K562 (cell line): Measurements from ENCODE around the gene RPS19BP1. TPM values are rescaled to one million over a fixed set of nuclear protein-coding genes. Genes with fewer than 3 reads are reported as not detected.

ENCODE experiments used
- CCNT2 ChIP-seq: IDR thresholded peaks from 2 replicates; pipeline ENCODE4 v1.6.1; 2011; ENCODE audit warnings: borderline replicate concordance, low read depth, mild to moderate bottlenecking, moderate library complexity, mixed read lengths, low read length; ENCODE audit not compliant: insufficient read length; ENCODE audit errors: extremely low read depth
- ELK1 ChIP-seq: sonication (generic); formaldehyde crosslinking; IDR thresholded peaks from 2 replicates; pipeline ENCODE4 v1.8.1; 2022; ENCODE audit warnings: missing genetic modification reagents
- ERF ChIP-seq: fragments of 450-650 bp; formaldehyde crosslinking; IDR thresholded peaks from 2 replicates; pipeline ENCODE4 v1.4.0; 2020; ENCODE audit warnings: mild to moderate bottlenecking, mixed read lengths
- GMEB1 ChIP-seq: fragments of 250-450 bp; sonication (Bioruptor Pico); IDR thresholded peaks from 2 replicates; pipeline ENCODE4 v1.4.0; 2020; ENCODE audit warnings: mild to moderate bottlenecking
- MITF ChIP-seq: IDR thresholded peaks from 2 replicates; pipeline ENCODE4 v1.6.1; 2014; ENCODE audit warnings: antibody characterized with exemption
- NR3C1 ChIP-seq: sonication (generic); formaldehyde crosslinking; IDR thresholded peaks from 2 replicates; pipeline ENCODE4 v1.8.1; 2022; ENCODE audit warnings: missing genetic modification reagents
- PRPF4 ChIP-seq: fragments of 200-400 bp; formaldehyde crosslinking; IDR thresholded peaks from one replicate; pipeline ENCODE4 v1.6.1; 2017; ENCODE audit warnings: low read length, low read depth, mild to moderate bottlenecking; ENCODE audit not compliant: insufficient read depth, poor library complexity, severe bottlenecking
- RBM22 ChIP-seq: fragments of 200-400 bp; formaldehyde crosslinking; IDR thresholded peaks from 2 replicates; pipeline ENCODE4 v1.6.1; 2018; ENCODE audit warnings: low read length, low read depth; ENCODE audit not compliant: poor library complexity, severe bottlenecking
- TAF15 ChIP-seq: fragments of 200-400 bp; formaldehyde crosslinking; IDR thresholded peaks from 2 replicates; pipeline ENCODE4 v1.6.1; 2017; ENCODE audit warnings: mild to moderate bottlenecking, low read depth, low read length, moderate library complexity
- YY1 ChIP-seq, 3 experiments: IDR thresholded peaks; 2 replicates each; pipeline ENCODE4 v1.6.1; 2011; ENCODE audit warnings: low read length in 2 of 3, mild to moderate bottlenecking in 2 of 3, moderate library complexity in 2 of 3, borderline replicate concordance in 1 of 3, control low read depth in 1 of 3, low read depth in 1 of 3; ENCODE audit not compliant: insufficient read depth in 3 of 3, insufficient replicate concordance in 2 of 3, control insufficient read depth in 1 of 3, insufficient read length in 1 of 3; ENCODE audit errors: extremely low read depth in 1 of 3
- ZBTB7A ChIP-seq: IDR thresholded peaks from 2 replicates; pipeline ENCODE4 v1.6.1; 2011; ENCODE audit warnings: low read depth, mild to moderate bottlenecking, low read length, moderate library complexity, borderline replicate concordance; ENCODE audit not compliant: control insufficient read depth
- ZNF23 ChIP-seq: fragments of 250-450 bp; sonication (Bioruptor Pico); IDR thresholded peaks from 2 replicates; pipeline ENCODE4 v1.4.0; 2020; ENCODE audit warnings: mild to moderate bottlenecking
- ZNF41 ChIP-seq: fragments of 250-450 bp; sonication (Bioruptor Pico); conservative IDR thresholded peaks from 2 replicates; pipeline ENCODE4 v1.4.0; 2020; ENCODE audit warnings: mild to moderate bottlenecking
- ZNF586 ChIP-seq: fragments of 450-650 bp; formaldehyde crosslinking; conservative IDR thresholded peaks from 2 replicates; pipeline ENCODE4 v1.4.0; 2020; ENCODE audit warnings: mild to moderate bottlenecking, moderate library complexity
- ZNF717 ChIP-seq: fragments of 250-450 bp; sonication (Bioruptor Pico); IDR thresholded peaks from 2 replicates; pipeline ENCODE4 v1.5.0; 2021
- ZNF76 ChIP-seq: fragments of 250-450 bp; sonication (Bioruptor Pico); IDR thresholded peaks from 2 replicates; pipeline ENCODE4 v1.4.0; 2020; ENCODE audit warnings: mild to moderate bottlenecking, moderate library complexity, borderline replicate concordance
- ZNF764 ChIP-seq: fragments of 250-450 bp; sonication (Bioruptor Pico); IDR thresholded peaks from 2 replicates; pipeline ENCODE4 v1.4.0; 2020; ENCODE audit warnings: low read depth, mild to moderate bottlenecking, moderate library complexity
- polyA plus RNA-seq, 8 experiments: library from polyadenylated mRNA; depleted of rRNA in 4 of 8; stranded (reverse) in 5 of 8; unstranded in 3 of 8; fragments of >200 nt; fragmentation: Nextera tagmentation in 2 of 8; fragmentation: Illumina TruSeq in 1 of 8; extraction: Ambion mirVana in 2 of 8; extraction: Trizol in 1 of 8; gene quantifications; 2 replicates each; pipeline versions ENCODE4 v1.2.1 to v1.2.3, GENCODE V29; 2011 to 2014; ENCODE audit warnings: inconsistent platforms in 1 of 8, missing spikeins in 1 of 8
- total RNA-seq, 7 experiments: library from RNA; depleted of rRNA in 6 of 7; stranded (reverse); fragments of >200 nt in 6 of 7; fragmentation: Illumina TruSeq in 2 of 7; extraction: Trizol in 2 of 7; gene quantifications; 2 replicates each; pipeline versions ENCODE4 v1.2.1 to v1.2.3, GENCODE V29; 2011 to 2021; ENCODE audit warnings: low replicate concordance in 1 of 7
- TF ChIP-seq, protein P1 (sequence below): fragments of 450-650 bp; formaldehyde crosslinking; conservative IDR thresholded peaks from 2 replicates; pipeline ENCODE4 v1.4.0; 2022; ENCODE audit warnings: mild to moderate bottlenecking, missing genetic modification characterization
- TF ChIP-seq, protein P2 (sequence below): fragments of 250-450 bp; sonication (Bioruptor Pico); IDR thresholded peaks from 2 replicates; pipeline ENCODE4 v1.9.0; 2021; ENCODE audit warnings: mild to moderate bottlenecking

RPS19BP1 gene
- total and polyA plus RNA-seq, 9 of the 15 experiments (the other 6 are each of a cell fraction or from before 2014, with no cell fraction given) = 3.0 to 223 (median 84.3) TPM

- peak; percentile 64; the same call in 1 of the 2 replicates for TF ChIP-seq MITF
- TF ChIP-seq PRPF4 = peak; percentile 99
- 0 out of 2 replicates have a peak, but pooled peaks have one; percentile 26 for TF ChIP-seq ZNF764 (CRISPR knock-in tag)
- TF ChIP-seq ZNF41 = no peak
- peak; percentile 100 for TF ChIP-seq RBM22
- no peak; the same call in 1 of the 2 replicates for TF ChIP-seq ZNF76
- TF ChIP-seq NR3C1 (CRISPR knock-in tag) = 0 out of 2 replicates have a peak, but pooled peaks have one; percentile 37
- 0 out of 2 replicates have a peak, but pooled peaks have one; percentile 58 for TF ChIP-seq ELK1 (CRISPR knock-in tag)
- peak; percentile 78; the same call in 1 of the 2 replicates for TF ChIP-seq ZNF717 (CRISPR knock-in tag)
- TF ChIP-seq GMEB1 = no peak
- TF ChIP-seq ERF (CRISPR knock-in tag) = peak; percentile 46; the same call in 1 of the 2 replicates
- TF ChIP-seq ZNF586 (CRISPR knock-in tag) = no peak
- TF ChIP-seq, protein P1, sequence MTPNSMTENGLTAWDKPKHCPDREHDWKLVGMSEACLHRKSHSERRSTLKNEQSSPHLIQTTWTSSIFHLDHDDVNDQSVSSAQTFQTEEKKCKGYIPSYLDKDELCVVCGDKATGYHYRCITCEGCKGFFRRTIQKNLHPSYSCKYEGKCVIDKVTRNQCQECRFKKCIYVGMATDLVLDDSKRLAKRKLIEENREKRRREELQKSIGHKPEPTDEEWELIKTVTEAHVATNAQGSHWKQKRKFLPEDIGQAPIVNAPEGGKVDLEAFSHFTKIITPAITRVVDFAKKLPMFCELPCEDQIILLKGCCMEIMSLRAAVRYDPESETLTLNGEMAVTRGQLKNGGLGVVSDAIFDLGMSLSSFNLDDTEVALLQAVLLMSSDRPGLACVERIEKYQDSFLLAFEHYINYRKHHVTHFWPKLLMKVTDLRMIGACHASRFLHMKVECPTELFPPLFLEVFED (CRISPR knock-in tag) = peak; percentile 50; the same call in 1 of the 2 replicates
- peak; percentile 71 to 96 (median 94) for TF ChIP-seq YY1 (IDR thresholded peaks at IDR 0.05; ENCODE audit: borderline replicate concordance in 1 of 3, control insufficient read depth in 1 of 3, extremely low read depth in 1 of 3, insufficient read depth in 3 of 3, insufficient read length in 1 of 3, insufficient replicate concordance in 2 of 3, low read depth in 1 of 3, low read length in 2 of 3)
- TF ChIP-seq ZNF23 (CRISPR knock-in tag) = no peak
- TF ChIP-seq CCNT2 = peak; percentile 27
- TF ChIP-seq TAF15 = 0 out of 2 replicates have a peak, but pooled peaks have one; percentile 28
- peak; percentile 97 for TF ChIP-seq ZBTB7A
- TF ChIP-seq, protein P2, sequence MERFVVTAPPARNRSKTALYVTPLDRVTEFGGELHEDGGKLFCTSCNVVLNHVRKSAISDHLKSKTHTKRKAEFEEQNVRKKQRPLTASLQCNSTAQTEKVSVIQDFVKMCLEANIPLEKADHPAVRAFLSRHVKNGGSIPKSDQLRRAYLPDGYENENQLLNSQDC (CRISPR knock-in tag) = peak; percentile 66; the same call in 1 of the 2 replicates
Measured at GRCh38 chr22:39520226-39521105, 12.1 kb downstream of the RPS19BP1 start, which contains the start of gene ATF4 (continued).
